HG02981 (cell line): ENCODE measurements around the gene ABHD16B.
A peak's percentile ranks its signal among the peaks of the same experiment; 100 is the strongest.

Experiments used
- ATAC-seq: cut with Tn5 transposase; IDR thresholded peaks from one replicate; pipeline ENCODE4 v1.9.1; 2021; ENCODE audit warnings: mild to moderate bottlenecking, moderate library complexity; ENCODE audit not compliant: unreplicated experiment

The ABHD16B gene

GRCh38 chr20:63894358-63895201 lies 33.3 kb downstream of the ABHD16B start, which contains the start of gene DNAJC5:
Gene DNAJC5, plus strand, starts transcription at chr20:63895126. Its CDS starts 33,220 bp downstream, at chr20:63928346.
- peak; percentile 87 for ATAC-seq

GRCh38 chr20:63895202-63895951 lies 34.1 kb downstream of the ABHD16B start:
- ATAC-seq, result peak; percentile 6

- no peak for ATAC-seq
Measured at GRCh38 chr20:63895952-63896263, 34.6 kb downstream of the ABHD16B start.

GRCh38 chr20:63896264-63897105 lies 35.2 kb downstream of the ABHD16B start:
- ATAC-seq, result peak; percentile 31

- ATAC-seq, result no peak
Measured at GRCh38 chr20:63897978-63898561, 36.8 kb downstream of the ABHD16B start.

GRCh38 chr20:63898882-63899558 lies 37.7 kb downstream of the ABHD16B start:
- ATAC-seq, result no peak

GRCh38 chr20:63900413-63900812 lies 39.1 kb downstream of the ABHD16B start:
- ATAC-seq, result no peak

GRCh38 chr20:63903796-63904561 lies 42.7 kb downstream of the ABHD16B start:
- no peak for ATAC-seq

- no peak for ATAC-seq
Measured at GRCh38 chr20:63908008-63908682, 46.8 kb downstream of the ABHD16B start.

- no peak for ATAC-seq
Measured at GRCh38 chr20:63911176-63911575, 49.9 kb downstream of the ABHD16B start.
